ENCODE measurements around the gene DCBLD2. TPM values are rescaled to one million over a fixed set of nuclear protein-coding genes. Genes with fewer than 3 reads are reported as not detected.

DCBLD2 gene
- total and polyA plus RNA-seq, 2 of the 13 experiments (the other 11 are each of a cell fraction or from before 2014, with no cell fraction given): 43.8 to 56.9 TPM

DNA sequence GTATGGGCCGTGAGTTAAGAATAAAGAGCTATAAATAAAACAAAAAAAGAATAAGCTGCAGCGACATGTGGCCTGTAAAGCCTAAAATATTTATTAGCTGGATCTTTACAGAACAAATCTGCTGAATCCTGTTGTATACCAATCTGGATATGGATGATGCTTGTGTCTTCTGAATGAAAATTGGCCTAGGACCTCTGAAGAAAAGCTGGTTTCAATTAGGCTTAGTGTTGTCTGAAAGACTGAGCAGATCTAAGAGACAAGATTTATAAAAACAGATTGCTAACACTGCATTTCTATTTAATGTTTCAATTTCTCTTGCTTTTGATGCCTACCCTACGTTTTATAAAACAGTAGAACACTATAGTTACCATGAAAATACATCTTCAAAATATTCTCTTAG is 80.4 kb downstream of the DCBLD2 start:
- POLR2A ChIA-PET: interaction anchor here (0.8 kb wide), 1 partner anchor 87 kb away, joined by 3 read pairs; no protein-coding TSS in a partner anchor
- no TSS peak for BruUV-seq (replicated peaks)
- in situ Hi-C loops (cut with HindIII; ENCODE audit: extremely low pct_ligation_motif_present, low pct_unique_long_range_greater_than_20kb): no loop called here

More for the DNA sequence above, 80.4 kb downstream of the DCBLD2 start:
- Histone ChIP-seq H3K4me3 (replicated peaks in 1 of 3; ENCODE audit: insufficient read depth in 1 of 3, low read depth in 2 of 3, low read length in 3 of 3) (no peak overlapping the region), H3K27me3 (ENCODE audit: control insufficient read depth in 1 of 2, insufficient read depth in 2 of 2, low read length in 2 of 2) (no peaks in the 10 kb centered on the region), H3K9ac (ENCODE audit: insufficient read depth, low read depth, low read length) (no peak overlapping the region), H2AFZ (ENCODE audit: low read length) (no peak overlapping the region), H4K20me1 (ENCODE audit: insufficient read depth, low read length) (no peaks in the 10 kb centered on the region), H3K27ac (ENCODE audit: extremely low read length, insufficient read depth, low read length) (no peak overlapping the region), H3K4me2 (ENCODE audit: low read depth, low read length) (no peak overlapping the region), H3K79me2 (ENCODE audit: insufficient read depth, low read length) (no peaks in the 10 kb centered on the region), H3K9me3 (ENCODE audit: low read length) (no peaks in the 10 kb centered on the region), H3K36me3 (replicated peaks in 1 of 2; ENCODE audit: control insufficient read depth in 1 of 2, insufficient read depth in 2 of 2, low read length in 2 of 2) (peaks cover 3 to 20% of the 10 kb centered on the region in 2 experiments; a peak in 3 of 5 replicates), H3K4me1 (ENCODE audit: insufficient read depth, low read length) (no peaks in the 10 kb centered on the region)
- CTCF ChIA-PET (ENCODE audit: low intra/inter-chr PET ratio, low total read pairs): no interaction called here
- DNase-seq (ENCODE audit: low spot score): no peak
- WGBS (ENCODE audit: low lambda C conversion rate): 97% methylated on average over 3 of the region's 3 CpGs
- FAIRE-seq: no peak
- intact Hi-C loops (cut with micrococcal nuclease; ENCODE audit: unreplicated experiment): no loop called here
- no peak for TF ChIP-seq ZNF737 (CRISPR knock-in tag; IDR thresholded peaks at IDR 0.05; ENCODE audit: borderline replicate concordance)
- no peak for TF ChIP-seq PRDM10 (CRISPR knock-in tag; IDR thresholded peaks at IDR 0.05; ENCODE audit: low read depth)
- no peak for TF ChIP-seq NAIF1 (CRISPR knock-in tag; IDR thresholded peaks at IDR 0.05; ENCODE audit: borderline replicate concordance)
- no peak for TF ChIP-seq ZNF703 (CRISPR knock-in tag; IDR thresholded peaks at IDR 0.05; ENCODE audit: borderline replicate concordance)
- no peak for TF ChIP-seq ZNF549 (CRISPR knock-in tag; IDR thresholded peaks at IDR 0.05)
- TF ChIP-seq ZNF263 (CRISPR knock-in tag; IDR thresholded peaks at IDR 0.05): no peak
- no peak for TF ChIP-seq ZNF34 (CRISPR knock-in tag; IDR thresholded peaks at IDR 0.05; ENCODE audit: borderline replicate concordance)
- ATAC-seq: no peak

All from HepG2 (cell line).